Measurements from ENCODE around the gene PPIH.
A peak's percentile ranks its signal among the peaks of the same experiment; 100 is the strongest.

The PPIH gene

GRCh38 chr1:42657981-42658876 is at the start of gene PPIH:
PPIH (plus strand) TSS chr1:42658423; CDS start chr1:42658447, 24 bp downstream.
- TF ChIP-seq CEBPB (IDR thresholded peaks at IDR 0.05) (no peak), RAD21 (IDR thresholded peaks at IDR 0.05; ENCODE audit: low read depth) (no peak), ZBTB7A (IDR thresholded peaks at IDR 0.05; ENCODE audit: low read depth) (no peak), TEAD4 (IDR thresholded peaks at IDR 0.05) (peak; percentile 49; the same call in 1 of the 2 replicates), USF1 (IDR thresholded peaks at IDR 0.05) (peak; percentile 11), NFIC (IDR thresholded peaks at IDR 0.05) (peak; percentile 37; the same call in 1 of the 2 replicates), MAX (IDR thresholded peaks at IDR 0.05) (peak; percentile 96), TCF12 (IDR thresholded peaks at IDR 0.05; ENCODE audit: low read depth) (peak; percentile 63; the same call in 1 of the 2 replicates), EGR1 (IDR thresholded peaks at IDR 0.05) (peak; percentile 78), EP300 (IDR thresholded peaks at IDR 0.05; ENCODE audit: borderline replicate concordance) (0 out of 2 replicates have a peak, but pooled peaks have one; percentile 23), FOXM1 (IDR thresholded peaks at IDR 0.05; ENCODE audit: borderline replicate concordance, low read depth) (no peak), REST (IDR thresholded peaks at IDR 0.05; ENCODE audit: low read depth) (no peak), YY1 (IDR thresholded peaks at IDR 0.05; ENCODE audit: low read depth) (peak; percentile 91), CREB1 (IDR thresholded peaks at IDR 0.05; ENCODE audit: low read depth) (no peak), TAF1 (IDR thresholded peaks at IDR 0.05; ENCODE audit: low read depth) (peak; percentile 75)

DNA sequence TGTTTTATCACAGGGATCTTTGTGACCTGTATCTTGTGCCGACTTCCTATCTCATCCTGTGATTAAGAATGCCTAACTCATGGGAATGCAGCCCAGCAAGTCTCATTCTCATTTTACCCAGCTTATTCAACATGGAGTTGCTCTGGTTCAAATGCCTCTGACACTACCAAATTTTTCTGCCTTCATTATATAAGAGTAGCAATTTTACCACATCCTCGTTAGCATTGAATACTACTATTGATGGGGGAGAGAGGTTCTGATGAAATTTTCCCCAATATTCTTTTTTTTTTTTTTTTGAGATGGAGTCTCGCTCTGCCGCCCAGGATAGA is 44.5 kb upstream of the PPIH start:
- no peak for TF ChIP-seq FOXM1 (IDR thresholded peaks at IDR 0.05; ENCODE audit: borderline replicate concordance, low read depth)
- TF ChIP-seq TCF12 (IDR thresholded peaks at IDR 0.05; ENCODE audit: low read depth) = no peak
- no peak for TF ChIP-seq USF1 (IDR thresholded peaks at IDR 0.05)
- TF ChIP-seq ZBTB7A (IDR thresholded peaks at IDR 0.05; ENCODE audit: low read depth) = no peak
- TF ChIP-seq CREB1 (IDR thresholded peaks at IDR 0.05; ENCODE audit: low read depth) = no peak
- no peak for TF ChIP-seq EP300 (IDR thresholded peaks at IDR 0.05; ENCODE audit: borderline replicate concordance)
- no peak for TF ChIP-seq RAD21 (IDR thresholded peaks at IDR 0.05; ENCODE audit: low read depth)
- no peak for TF ChIP-seq TEAD4 (IDR thresholded peaks at IDR 0.05)
- no peak for TF ChIP-seq TAF1 (IDR thresholded peaks at IDR 0.05; ENCODE audit: low read depth)
- no peak for TF ChIP-seq CEBPB (IDR thresholded peaks at IDR 0.05)
- TF ChIP-seq EGR1 (IDR thresholded peaks at IDR 0.05) = no peak
- no peak for TF ChIP-seq YY1 (IDR thresholded peaks at IDR 0.05; ENCODE audit: low read depth)
- TF ChIP-seq MAX (IDR thresholded peaks at IDR 0.05) = no peak

DNA sequence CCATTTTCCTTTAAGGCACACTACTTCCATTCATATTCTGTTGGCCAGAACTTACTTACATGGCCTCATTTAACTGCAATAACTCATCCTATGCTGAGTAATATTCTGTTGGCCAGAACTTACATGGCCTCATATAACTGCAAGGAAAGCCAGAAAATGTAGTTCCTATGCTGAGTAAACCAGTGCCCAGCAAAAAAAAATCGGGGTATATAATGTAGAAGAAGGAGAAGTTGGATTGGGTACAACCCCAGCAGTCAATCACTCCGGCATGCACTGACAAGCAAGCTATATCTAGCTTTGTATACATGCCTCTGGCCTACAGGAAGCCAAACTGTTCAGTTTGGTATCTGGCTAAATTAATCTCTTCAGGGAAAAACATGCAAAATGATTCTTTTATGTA is 39.4 kb upstream of the PPIH start:
- TF ChIP-seq RAD21 (IDR thresholded peaks at IDR 0.05; ENCODE audit: low read depth) (no peak), USF1 (IDR thresholded peaks at IDR 0.05) (no peak), TEAD4 (IDR thresholded peaks at IDR 0.05) (no peak), TCF12 (IDR thresholded peaks at IDR 0.05; ENCODE audit: low read depth) (no peak)

DNA sequence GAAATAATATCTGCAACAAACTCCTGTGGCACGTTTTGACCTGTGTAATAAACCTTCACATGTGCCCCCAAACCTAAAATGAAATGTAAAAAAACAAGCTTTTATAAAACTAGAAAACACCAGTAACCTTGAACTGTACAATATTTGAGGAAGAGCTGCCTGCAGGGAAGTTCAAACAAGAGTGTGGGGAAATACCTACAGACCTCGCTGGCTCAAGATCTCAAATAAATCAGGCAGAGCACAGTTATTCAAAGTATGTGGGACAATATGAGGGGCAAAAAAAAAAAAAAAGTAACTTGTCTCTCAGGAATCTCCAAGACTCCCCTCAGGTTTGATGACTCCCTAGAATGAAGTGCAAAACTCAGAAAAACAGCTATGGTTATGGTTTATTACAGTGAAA is 37.9 kb upstream of the PPIH start:
- no peak for TF ChIP-seq USF1 (IDR thresholded peaks at IDR 0.05)
- TF ChIP-seq TCF12 (IDR thresholded peaks at IDR 0.05; ENCODE audit: low read depth) = no peak
- TF ChIP-seq MAX (IDR thresholded peaks at IDR 0.05) = no peak
- no peak for TF ChIP-seq EGR1 (IDR thresholded peaks at IDR 0.05)
- no peak for TF ChIP-seq CREB1 (IDR thresholded peaks at IDR 0.05; ENCODE audit: low read depth)
- TF ChIP-seq TEAD4 (IDR thresholded peaks at IDR 0.05) = no peak
- TF ChIP-seq CEBPB (IDR thresholded peaks at IDR 0.05) = no peak
- TF ChIP-seq TAF1 (IDR thresholded peaks at IDR 0.05; ENCODE audit: low read depth) = no peak
- TF ChIP-seq RAD21 (IDR thresholded peaks at IDR 0.05; ENCODE audit: low read depth) = no peak
- TF ChIP-seq FOXM1 (IDR thresholded peaks at IDR 0.05; ENCODE audit: borderline replicate concordance, low read depth) = no peak
- TF ChIP-seq ZBTB7A (IDR thresholded peaks at IDR 0.05; ENCODE audit: low read depth) = no peak
- TF ChIP-seq NFIC (IDR thresholded peaks at IDR 0.05) = no peak
- TF ChIP-seq EP300 (IDR thresholded peaks at IDR 0.05; ENCODE audit: borderline replicate concordance) = no peak
- no peak for TF ChIP-seq REST (IDR thresholded peaks at IDR 0.05; ENCODE audit: low read depth)
- no peak for TF ChIP-seq YY1 (IDR thresholded peaks at IDR 0.05; ENCODE audit: low read depth)

All from Ishikawa (cell line).